ENCODE results near the gene GFRA1. TPM values are rescaled to one million over a fixed set of nuclear protein-coding genes. Genes with fewer than 3 reads are reported as not detected.

Gene GFRA1
- polyA plus RNA-seq, 1 of the 3 experiments (the other 2 are of a cell fraction) = 1.6 TPM

DNA sequence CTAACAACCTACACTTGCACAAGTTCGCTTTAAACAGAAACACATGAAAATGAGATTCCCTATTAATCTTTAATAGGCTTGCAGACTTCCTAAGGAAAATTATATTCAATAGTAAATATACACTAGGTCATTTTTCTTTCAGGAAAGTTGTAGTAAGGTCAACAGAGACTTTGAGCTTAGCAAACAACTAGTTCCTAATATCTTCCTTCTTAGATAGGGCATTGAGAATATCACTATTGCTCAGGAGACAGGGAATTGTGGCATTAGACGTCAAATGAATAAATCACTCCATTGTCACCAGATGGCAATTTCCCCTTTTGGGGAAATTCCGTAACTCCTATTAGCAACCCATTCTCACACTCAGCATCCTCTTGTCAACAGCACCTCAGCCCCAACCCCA is 164.9 kb downstream of the GFRA1 start (continued):
- TF ChIP-seq, protein P1, sequence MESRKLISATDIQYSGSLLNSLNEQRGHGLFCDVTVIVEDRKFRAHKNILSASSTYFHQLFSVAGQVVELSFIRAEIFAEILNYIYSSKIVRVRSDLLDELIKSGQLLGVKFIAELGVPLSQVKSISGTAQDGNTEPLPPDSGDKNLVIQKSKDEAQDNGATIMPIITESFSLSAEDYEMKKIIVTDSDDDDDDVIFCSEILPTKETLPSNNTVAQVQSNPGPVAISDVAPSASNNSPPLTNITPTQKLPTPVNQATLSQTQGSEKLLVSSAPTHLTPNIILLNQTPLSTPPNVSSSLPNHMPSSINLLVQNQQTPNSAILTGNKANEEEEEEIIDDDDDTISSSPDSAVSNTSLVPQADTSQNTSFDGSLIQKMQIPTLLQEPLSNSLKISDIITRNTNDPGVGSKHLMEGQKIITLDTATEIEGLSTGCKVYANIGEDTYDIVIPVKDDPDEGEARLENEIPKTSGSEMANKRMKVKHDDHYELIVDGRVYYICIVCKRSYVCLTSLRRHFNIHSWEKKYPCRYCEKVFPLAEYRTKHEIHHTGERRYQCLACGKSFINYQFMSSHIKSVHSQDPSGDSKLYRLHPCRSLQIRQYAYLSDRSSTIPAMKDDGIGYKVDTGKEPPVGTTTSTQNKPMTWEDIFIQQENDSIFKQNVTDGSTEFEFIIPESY (IDR thresholded peaks at IDR 0.05; ENCODE audit: borderline replicate concordance, low read depth) = no peak

DNA sequence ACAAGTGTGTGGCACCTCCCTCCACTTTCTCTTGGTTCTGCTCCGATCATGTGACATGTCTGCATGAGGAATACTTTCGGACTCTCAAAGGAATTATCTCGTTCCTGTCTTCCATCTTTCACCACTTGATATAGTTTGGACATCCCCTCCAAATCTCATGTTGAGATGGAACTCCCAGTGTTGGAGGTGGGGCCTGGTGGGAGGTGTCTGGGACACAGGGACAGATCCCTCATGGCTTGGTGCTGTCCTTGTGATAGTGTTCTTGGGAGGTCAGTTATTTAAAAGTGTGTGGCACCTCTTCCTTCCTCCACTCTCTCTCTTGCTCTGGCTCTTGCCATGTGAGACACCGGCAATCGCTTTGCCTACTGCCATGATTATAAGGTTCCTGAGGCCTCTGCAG is 166.4 kb downstream of the GFRA1 start:
- Histone ChIP-seq H3F3A (replicated peaks; ENCODE audit: insufficient read depth) (no peaks in the 10 kb centered on the region), H3K9ac (no peak overlapping the region), H3K9me2 (no peaks in the 10 kb centered on the region), H3K36me3 (replicated peaks in 1 of 2; ENCODE audit: control insufficient read depth in 1 of 2, insufficient read depth in 2 of 2, low read length in 1 of 2) (no peaks in the 10 kb centered on the region), H3K4me1 (ENCODE audit: control insufficient read depth in 1 of 2, insufficient read depth in 2 of 2, low read depth in 1 of 2, low read length in 1 of 2) (peaks cover 0 to 9% of the 10 kb centered on the region in 2 experiments; a peak in 1 of 4 replicates), H2AFZ (ENCODE audit: low read depth) (no peak overlapping the region), H3K4me3 (ENCODE audit: low read depth in 2 of 2, low read length in 1 of 2) (no peak overlapping the region), H3K79me2 (ENCODE audit: insufficient read depth) (no peaks in the 10 kb centered on the region), H3K4me2 (no peak overlapping the region), H3K9me3 (no peaks in the 10 kb centered on the region), H3K27ac (ENCODE audit: low read depth in 2 of 2, low read length in 1 of 2) (no peak overlapping the region), H3K27me3 (ENCODE audit: insufficient read depth) (no peaks in the 10 kb centered on the region), H4K20me1 (ENCODE audit: insufficient read depth) (no peaks in the 10 kb centered on the region)
- WGBS (ENCODE audit: low lambda C conversion rate) = 42% methylated on average over 5 of the region's 5 CpGs
- no peak for DNase-seq
- CTCF ChIA-PET = no interaction called here
- no peak for TF ChIP-seq GATA2 (CRISPR knock-in tag; IDR thresholded peaks at IDR 0.05)
- TF ChIP-seq, protein P2, sequence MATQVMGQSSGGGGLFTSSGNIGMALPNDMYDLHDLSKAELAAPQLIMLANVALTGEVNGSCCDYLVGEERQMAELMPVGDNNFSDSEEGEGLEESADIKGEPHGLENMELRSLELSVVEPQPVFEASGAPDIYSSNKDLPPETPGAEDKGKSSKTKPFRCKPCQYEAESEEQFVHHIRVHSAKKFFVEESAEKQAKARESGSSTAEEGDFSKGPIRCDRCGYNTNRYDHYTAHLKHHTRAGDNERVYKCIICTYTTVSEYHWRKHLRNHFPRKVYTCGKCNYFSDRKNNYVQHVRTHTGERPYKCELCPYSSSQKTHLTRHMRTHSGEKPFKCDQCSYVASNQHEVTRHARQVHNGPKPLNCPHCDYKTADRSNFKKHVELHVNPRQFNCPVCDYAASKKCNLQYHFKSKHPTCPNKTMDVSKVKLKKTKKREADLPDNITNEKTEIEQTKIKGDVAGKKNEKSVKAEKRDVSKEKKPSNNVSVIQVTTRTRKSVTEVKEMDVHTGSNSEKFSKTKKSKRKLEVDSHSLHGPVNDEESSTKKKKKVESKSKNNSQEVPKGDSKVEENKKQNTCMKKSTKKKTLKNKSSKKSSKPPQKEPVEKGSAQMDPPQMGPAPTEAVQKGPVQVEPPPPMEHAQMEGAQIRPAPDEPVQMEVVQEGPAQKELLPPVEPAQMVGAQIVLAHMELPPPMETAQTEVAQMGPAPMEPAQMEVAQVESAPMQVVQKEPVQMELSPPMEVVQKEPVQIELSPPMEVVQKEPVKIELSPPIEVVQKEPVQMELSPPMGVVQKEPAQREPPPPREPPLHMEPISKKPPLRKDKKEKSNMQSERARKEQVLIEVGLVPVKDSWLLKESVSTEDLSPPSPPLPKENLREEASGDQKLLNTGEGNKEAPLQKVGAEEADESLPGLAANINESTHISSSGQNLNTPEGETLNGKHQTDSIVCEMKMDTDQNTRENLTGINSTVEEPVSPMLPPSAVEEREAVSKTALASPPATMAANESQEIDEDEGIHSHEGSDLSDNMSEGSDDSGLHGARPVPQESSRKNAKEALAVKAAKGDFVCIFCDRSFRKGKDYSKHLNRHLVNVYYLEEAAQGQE (IDR thresholded peaks at IDR 0.05; ENCODE audit: low read depth, low read length) = no peak
- no peak for TF ChIP-seq TCF12 (IDR thresholded peaks at IDR 0.05)
- TF ChIP-seq EZH2phosphoT487 (IDR thresholded peaks at IDR 0.05; ENCODE audit: borderline replicate concordance, low read depth) = no peak
- no peak for TF ChIP-seq FOXM1 (IDR thresholded peaks at IDR 0.05; ENCODE audit: low read depth)
- TF ChIP-seq EP300 (IDR thresholded peaks at IDR 0.05; ENCODE audit: borderline replicate concordance in 1 of 2, low read depth in 1 of 2, low read length in 1 of 2) = no peak
- TF ChIP-seq RAD21 (IDR thresholded peaks at IDR 0.05; ENCODE audit: low read length) = no peak
- TF ChIP-seq SIN3A (IDR thresholded peaks at IDR 0.05; ENCODE audit: borderline replicate concordance, low read depth, low read length) = no peak
- no peak for TF ChIP-seq JUND (IDR thresholded peaks at IDR 0.05)
- TF ChIP-seq, protein P1 (IDR thresholded peaks at IDR 0.05; ENCODE audit: borderline replicate concordance, low read depth) = no peak
- TF ChIP-seq GABPA (IDR thresholded peaks at IDR 0.05; ENCODE audit: low read depth) = no peak
- TF ChIP-seq, protein P3, sequence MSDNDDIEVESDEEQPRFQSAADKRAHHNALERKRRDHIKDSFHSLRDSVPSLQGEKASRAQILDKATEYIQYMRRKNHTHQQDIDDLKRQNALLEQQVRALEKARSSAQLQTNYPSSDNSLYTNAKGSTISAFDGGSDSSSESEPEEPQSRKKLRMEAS (IDR thresholded peaks at IDR 0.05; ENCODE audit: low read depth) = no peak
- no peak for TF ChIP-seq RCOR1 (IDR thresholded peaks at IDR 0.05; ENCODE audit: low read length)
- no peak for TF ChIP-seq POLR2AphosphoS5 (IDR thresholded peaks at IDR 0.05; ENCODE audit: low read depth, low read length)
- TF ChIP-seq MEF2A (IDR thresholded peaks at IDR 0.05; ENCODE audit: borderline replicate concordance, low read depth) = no peak
- TF ChIP-seq, protein P4, sequence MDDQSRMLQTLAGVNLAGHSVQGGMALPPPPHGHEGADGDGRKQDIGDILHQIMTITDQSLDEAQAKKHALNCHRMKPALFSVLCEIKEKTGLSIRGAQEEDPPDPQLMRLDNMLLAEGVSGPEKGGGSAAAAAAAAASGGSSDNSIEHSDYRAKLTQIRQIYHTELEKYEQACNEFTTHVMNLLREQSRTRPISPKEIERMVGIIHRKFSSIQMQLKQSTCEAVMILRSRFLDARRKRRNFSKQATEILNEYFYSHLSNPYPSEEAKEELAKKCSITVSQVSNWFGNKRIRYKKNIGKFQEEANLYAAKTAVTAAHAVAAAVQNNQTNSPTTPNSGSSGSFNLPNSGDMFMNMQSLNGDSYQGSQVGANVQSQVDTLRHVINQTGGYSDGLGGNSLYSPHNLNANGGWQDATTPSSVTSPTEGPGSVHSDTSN (IDR thresholded peaks at IDR 0.05) = no peak
- no peak for TF ChIP-seq RFX5 (IDR thresholded peaks at IDR 0.05; ENCODE audit: low read length)
- TF ChIP-seq ELF1 (IDR thresholded peaks at IDR 0.05) = no peak
- TF ChIP-seq, protein P5, sequence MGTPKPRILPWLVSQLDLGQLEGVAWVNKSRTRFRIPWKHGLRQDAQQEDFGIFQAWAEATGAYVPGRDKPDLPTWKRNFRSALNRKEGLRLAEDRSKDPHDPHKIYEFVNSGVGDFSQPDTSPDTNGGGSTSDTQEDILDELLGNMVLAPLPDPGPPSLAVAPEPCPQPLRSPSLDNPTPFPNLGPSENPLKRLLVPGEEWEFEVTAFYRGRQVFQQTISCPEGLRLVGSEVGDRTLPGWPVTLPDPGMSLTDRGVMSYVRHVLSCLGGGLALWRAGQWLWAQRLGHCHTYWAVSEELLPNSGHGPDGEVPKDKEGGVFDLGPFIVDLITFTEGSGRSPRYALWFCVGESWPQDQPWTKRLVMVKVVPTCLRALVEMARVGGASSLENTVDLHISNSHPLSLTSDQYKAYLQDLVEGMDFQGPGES (IDR thresholded peaks at IDR 0.05; ENCODE audit: low read depth, low read length) = no peak
- TF ChIP-seq SMC3 (IDR thresholded peaks at IDR 0.05; ENCODE audit: low read depth, low read length) = no peak
- POLR2A ChIA-PET = no interaction called here

Measured in SK-N-SH (cell line).